Stimulated activated CD8-positive, alpha-beta memory T cell treated with anti-CD3 and anti-CD28 coated beads, Interleukin-15, amount 100 ng/mL, for 24 hours (primary cell): ENCODE results near the gene C2.
"Not testable (repeated sequence)": the region's sequence is repeated elsewhere in the genome, so short reads cannot be mapped to it uniquely, and the experiment has no call there.

Experiments
- DNase-seq: peaks from one replicate; pipeline ENCODE4 v3.0.0-alpha.2; 2020; ENCODE audit warnings: low read depth

Gene C2

GRCh38 chr6:31899215-31899614 lies 28.3 kb upstream of the C2 start:
- no peak for DNase-seq

GRCh38 chr6:31899882-31900722 lies 27.4 kb upstream of the C2 start:
- no peak for DNase-seq

- no peak for DNase-seq
These were observed 26.6 kb upstream of the C2 start for GRCh38 chr6:31900917-31901414.

GRCh38 chr6:31901415-31901952 lies 26.0 kb upstream of the C2 start:
- no peak for DNase-seq

- peak; percentile 71 for DNase-seq
These were observed 25.4 kb upstream of the C2 start, which contains the start of gene ZBTB12 for GRCh38 chr6:31901953-31902643. ZBTB12 (minus strand) TSS chr6:31902086; CDS start chr6:31901305, 781 bp downstream.

GRCh38 chr6:31903957-31904356 lies 23.6 kb upstream of the C2 start:
- DNase-seq: no peak

- DNase-seq: no peak
These were observed 22.5 kb upstream of the C2 start for GRCh38 chr6:31905041-31905440.

GRCh38 chr6:31906122-31906521 lies 21.4 kb upstream of the C2 start:
- no peak for DNase-seq

- not testable (repeated sequence) for DNase-seq
These were observed 20.8 kb upstream of the C2 start for GRCh38 chr6:31906727-31907126.

GRCh38 chr6:31907158-31907813 lies 20.2 kb upstream of the C2 start:
- DNase-seq: no peak

GRCh38 chr6:31908255-31908654 lies 19.3 kb upstream of the C2 start:
- not testable (repeated sequence) for DNase-seq

GRCh38 chr6:31908791-31909190 lies 18.7 kb upstream of the C2 start:
- DNase-seq: no peak

GRCh38 chr6:31909298-31909697 lies 18.2 kb upstream of the C2 start:
- DNase-seq: not testable (repeated sequence)

- DNase-seq: no peak
These were observed 15.5 kb upstream of the C2 start for GRCh38 chr6:31911826-31912585.

- DNase-seq: no peak
These were observed 12.2 kb upstream of the C2 start for GRCh38 chr6:31915351-31915750.

GRCh38 chr6:31915756-31916155 lies 11.8 kb upstream of the C2 start:
- no peak for DNase-seq

GRCh38 chr6:31918069-31918720 lies 9.3 kb upstream of the C2 start:
- DNase-seq: no peak

- DNase-seq: no peak
These were observed 7.8 kb upstream of the C2 start for GRCh38 chr6:31919624-31920303.

GRCh38 chr6:31920811-31921210 lies 6.7 kb upstream of the C2 start:
- DNase-seq: no peak

GRCh38 chr6:31922942-31923341 lies 4.6 kb upstream of the C2 start:
- DNase-seq: no peak
